WTC11 (cell line): ENCODE measurements around the gene CPA4. TPM values are rescaled to one million over a fixed set of nuclear protein-coding genes. Genes with fewer than 3 reads are reported as not detected.

Experiments used
- ATAC-seq: fragments of 200-7000 bp; cut with Tn5 transposase; 2 replicates; pipeline ENCODE4 v1.10.0; 2021; ENCODE audit warnings: mild to moderate bottlenecking, moderate library complexity
- CTCF ChIA-PET: fragments of 300-600 bp; sonication (Branson Sonifier 250); formaldehyde crosslinking; loops from one replicate; lab custom pipeline; 2021; ENCODE audit warnings: antibody characterized with exemption; lab: Charles Lee
- POLR2A ChIA-PET: fragments of 350-600 bp; sonication (Branson Sonifier 250); formaldehyde crosslinking; loops from one replicate; lab custom pipeline; 2021; ENCODE audit warnings: antibody characterized with exemption; lab: Charles Lee
- DNase-seq: peaks from one replicate; pipeline ENCODE4 v3.0.0; 2021; ENCODE audit warnings: low spot score
- H3K27ac Mint-ChIP-seq: 2 replicates; pipeline ENCODE4 v1.8.0; 2021; ENCODE audit warnings: mixed read lengths
- H3K27me3 Mint-ChIP-seq: 2 replicates; pipeline ENCODE4 v1.8.0; 2021; ENCODE audit warnings: low read depth, mild to moderate bottlenecking, moderate library complexity, mixed read lengths
- H3K36me3 Mint-ChIP-seq: 2 replicates; pipeline ENCODE4 v1.8.0; 2021; ENCODE audit warnings: mixed read lengths
- H3K4me1 Mint-ChIP-seq: 2 replicates; pipeline ENCODE4 v1.8.0; 2022; ENCODE audit warnings: mixed read lengths
- H3K4me3 Mint-ChIP-seq: 2 replicates; pipeline ENCODE4 v1.8.0; 2021; ENCODE audit warnings: mild to moderate bottlenecking, moderate library complexity, mixed read lengths
- H3K9me3 Mint-ChIP-seq: 2 replicates; pipeline ENCODE4 v1.8.0; 2021; ENCODE audit warnings: mixed read lengths
- FOXP4 ChIP-seq: sonication (generic); formaldehyde crosslinking; IDR thresholded peaks from 2 replicates; pipeline ENCODE4 v1.8.0; 2022; ENCODE audit warnings: mild to moderate bottlenecking, missing genetic modification reagents
- GABPB1 ChIP-seq: sonication (generic); formaldehyde crosslinking; IDR thresholded peaks from 2 replicates; pipeline ENCODE4 v1.8.1; 2023; ENCODE audit warnings: mild to moderate bottlenecking, missing genetic modification reagents
- IRF2 ChIP-seq: sonication (generic); formaldehyde crosslinking; IDR thresholded peaks from 2 replicates; pipeline ENCODE4 v1.8.0; 2022; ENCODE audit warnings: low read depth, missing genetic modification reagents, borderline replicate concordance
- TCF7 ChIP-seq: sonication (generic); formaldehyde crosslinking; IDR thresholded peaks from 2 replicates; pipeline ENCODE4 v1.8.0; 2022; ENCODE audit warnings: mild to moderate bottlenecking, low read depth, missing genetic modification reagents, moderate library complexity
- TEAD1 ChIP-seq: sonication (generic); formaldehyde crosslinking; IDR thresholded peaks from 2 replicates; pipeline ENCODE4 v1.8.0; 2022; ENCODE audit warnings: mild to moderate bottlenecking, missing genetic modification reagents
- total RNA-seq: library from RNA; stranded (reverse); gene quantifications from 3 replicates; pipeline ENCODE4 v1.2.3, GENCODE V29; 2021
- TF ChIP-seq, protein P1 (sequence below): fragments of 250-450 bp; sonication (Bioruptor Pico); IDR thresholded peaks from 2 replicates; pipeline ENCODE4 v1.9.0; 2021; ENCODE audit warnings: moderate library complexity, mild to moderate bottlenecking, inconsistent platforms, borderline replicate concordance

CPA4 gene
- total RNA-seq, 1 experiment from 2014 or later = not detected

GRCh38 chr7:130371046-130371445 is 78.1 kb downstream of the CPA4 start (continued):
- no peak for TF ChIP-seq FOXP4 (CRISPR knock-in tag)

GRCh38 chr7:130372402-130373165 is 79.6 kb downstream of the CPA4 start:
- Mint-ChIP-seq H3K27me3 (no peaks in the 10 kb centered on the region; the same call in none of the 2 replicates), H3K27ac (no peak overlapping the region), H3K36me3 (peaks cover 15% of the 10 kb centered on the region), H3K4me3 (no peak overlapping the region), H3K4me1 (peaks cover 23% of the 10 kb centered on the region), H3K9me3 (peaks cover 24% of the 10 kb centered on the region)
- DNase-seq (no peak), ATAC-seq (no peak)
- POLR2A ChIA-PET = interaction anchor here (0.7 to 0.9 kb wide), 2 partner anchors 48 to 100 kb away, joined by 3 read pairs; no protein-coding TSS in a partner anchor
- TF ChIP-seq TEAD1 (CRISPR knock-in tag) = no peak
- no peak for TF ChIP-seq TCF7
- TF ChIP-seq IRF2 (CRISPR knock-in tag) = no peak
- TF ChIP-seq FOXP4 (CRISPR knock-in tag) = no peak
- TF ChIP-seq, protein P1, sequence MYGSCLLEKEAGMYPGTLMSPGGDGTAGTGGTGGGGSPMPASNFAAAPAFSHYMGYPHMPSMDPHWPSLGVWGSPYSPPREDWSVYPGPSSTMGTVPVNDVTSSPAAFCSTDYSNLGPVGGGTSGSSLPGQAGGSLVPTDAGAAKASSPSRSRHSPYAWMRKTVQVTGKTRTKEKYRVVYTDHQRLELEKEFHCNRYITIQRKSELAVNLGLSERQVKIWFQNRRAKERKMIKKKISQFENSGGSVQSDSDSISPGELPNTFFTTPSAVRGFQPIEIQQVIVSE (CRISPR knock-in tag) = no peak
- no peak for TF ChIP-seq GABPB1 (CRISPR knock-in tag)
- CTCF ChIA-PET = interaction anchor here (0.7 kb wide), 1 partner anchor 310 kb away, joined by 4 read pairs; no protein-coding TSS in a partner anchor

Other genes with a start within 250 kb of the CPA4 start
- gene ZC3HC1, start 241.8 kb upstream of the CPA4 start, total RNA-seq = 27.8 to 31.6 TPM (median 28.7 TPM) in 3 replicates
- gene KLHDC10, start 222.6 kb upstream of the CPA4 start, total RNA-seq = 14.4 to 16.5 TPM (median 15.0 TPM) in 3 replicates
- 21.0 to 25.8 TPM (median 23.5 TPM) in 3 replicates for gene TMEM209, start 87.8 kb upstream of the CPA4 start, total RNA-seq
- gene SSMEM1, start 85.3 kb upstream of the CPA4 start, total RNA-seq = not detected in 3 replicates
- gene CPA2, start 26.3 kb upstream of the CPA4 start, total RNA-seq = 0.90 to 2.3 TPM (median 1.3 TPM) in 3 replicates
- not detected in 3 replicates for gene CPA5, start 51.7 kb downstream of the CPA4 start, total RNA-seq
- gene CPA1, start 87.3 kb downstream of the CPA4 start, total RNA-seq = 7.9 to 14.0 TPM (median 8.9 TPM) in 3 replicates
- 7.1 to 11.2 TPM (median 10.2 TPM) in 3 replicates for gene CEP41, start 147.9 kb downstream of the CPA4 start, total RNA-seq
- 130 to 188 TPM (median 143 TPM) in 3 replicates for gene MEST, start 198.9 kb downstream of the CPA4 start, total RNA-seq